Vagina (tissue), 2 donors: Measurements from ENCODE around the gene FRMD4A. TPM values are rescaled to one million over a fixed set of nuclear protein-coding genes. Genes with fewer than 3 reads are reported as not detected.
"Not testable (repeated sequence)": the region's sequence is repeated elsewhere in the genome, so short reads cannot be mapped to it uniquely, and the experiment has no call there.

Experiments used
- DNase-seq, 2 donors: peaks; one replicate each; pipeline ENCODE4 v3.0.0-alpha.2; 2017; ENCODE audit errors: extremely low spot score in 2 of 2
- H3K27ac ChIP-seq: fragments of 200-600 bp; sonication (generic); one replicate; pipeline ENCODE4 v1.5.1; 2019
- H3K27me3 ChIP-seq: fragments of 200-600 bp; sonication (generic); one replicate; pipeline ENCODE4 v1.5.1; 2019
- H3K36me3 ChIP-seq, 2 donors: fragments of 200-600 bp; sonication (generic); one replicate each; pipeline ENCODE4 v1.5.1; 2017 to 2019
- H3K4me1 ChIP-seq: fragments of 200-600 bp; sonication (generic); one replicate; pipeline ENCODE4 v1.5.1; 2019
- H3K4me3 ChIP-seq, 2 donors: fragments of 200-600 bp; sonication (generic); 1 replicate in 1 of 2; 2 replicates in 1 of 2; pipeline ENCODE4 v1.5.1; 2016 to 2019
- H3K9me3 ChIP-seq: fragments of 200-600 bp; sonication (generic); one replicate; pipeline ENCODE4 v1.5.1; 2019
- POLR2A ChIP-seq, 2 donors: fragments of 450-650 bp; IDR thresholded peaks; one replicate each; pipeline ENCODE4 v1.6.1; 2017; ENCODE audit warnings: antibody characterized with exemption in 2 of 2, mild to moderate bottlenecking in 2 of 2, moderate library complexity in 2 of 2
- POLR2AphosphoS5 ChIP-seq, 2 donors: sonication (generic); formaldehyde crosslinking; IDR thresholded peaks; one replicate each; pipeline ENCODE4 v1.9.0; 2017; ENCODE audit warnings: antibody characterized with exemption in 2 of 2, mild to moderate bottlenecking in 2 of 2, low read depth in 1 of 2; ENCODE audit not compliant: insufficient read depth in 1 of 2
- intact Hi-C: fragments of 100-400 bp; cut with DNase I; formaldehyde crosslinking; loops from one replicate; pipeline ENCODE4 v1.15.1; 2023
- total RNA-seq: library from RNA; depleted of rRNA; stranded (reverse); fragments of >200 nt; gene quantifications from one replicate; pipeline ENCODE4 v1.2.3, GENCODE V29; 2016
- TF ChIP-seq, protein P1 (sequence below), 3 experiments: fragments of 450-650 bp in 2 of 3; fragments of 200-600 bp in 1 of 3; sonication (generic) in 1 of 3; IDR thresholded peaks; one replicate each; pipeline ENCODE4 v1.5.1; 2017 to 2019; ENCODE audit warnings: antibody characterized with exemption in 3 of 3, mild to moderate bottlenecking in 2 of 3, moderate library complexity in 2 of 3

Gene FRMD4A
- total RNA-seq, 1 donor from 2014 or later, result 24.8 TPM

DNA sequence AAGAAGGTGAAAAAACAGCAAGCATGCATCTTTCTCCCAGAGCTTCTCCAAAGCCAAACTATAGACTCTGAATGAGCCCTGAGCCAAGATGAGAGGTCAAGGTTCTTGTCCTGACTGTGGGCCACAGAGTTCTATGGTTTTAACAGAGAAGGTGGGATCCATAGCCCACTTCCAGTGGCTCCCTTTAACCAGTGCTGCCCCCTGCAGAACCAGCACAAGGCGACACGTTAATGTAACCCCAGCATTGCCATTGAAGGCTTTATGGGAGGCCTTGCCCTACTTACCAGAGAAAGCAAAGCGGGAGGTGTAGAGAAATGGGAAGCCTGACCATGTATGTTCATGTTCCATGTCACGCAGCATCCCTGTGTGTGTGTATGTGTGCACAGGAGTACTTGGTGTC is 500.3 kb downstream of the FRMD4A start:
- no peaks in the 10 kb centered on the region for H3K9me3 ChIP-seq
- no peaks in the 10 kb centered on the region for H3K27me3 ChIP-seq
- intact Hi-C loops, result no loop called here
- no peak overlapping the region for H3K4me3 ChIP-seq
- no peak for TF ChIP-seq POLR2AphosphoS5 (IDR thresholded peaks at IDR 0.05; ENCODE audit: insufficient read depth in 1 of 2, low read depth in 1 of 2)
- no peak for TF ChIP-seq POLR2A (IDR thresholded peaks at IDR 0.05)
- TF ChIP-seq, protein P1, sequence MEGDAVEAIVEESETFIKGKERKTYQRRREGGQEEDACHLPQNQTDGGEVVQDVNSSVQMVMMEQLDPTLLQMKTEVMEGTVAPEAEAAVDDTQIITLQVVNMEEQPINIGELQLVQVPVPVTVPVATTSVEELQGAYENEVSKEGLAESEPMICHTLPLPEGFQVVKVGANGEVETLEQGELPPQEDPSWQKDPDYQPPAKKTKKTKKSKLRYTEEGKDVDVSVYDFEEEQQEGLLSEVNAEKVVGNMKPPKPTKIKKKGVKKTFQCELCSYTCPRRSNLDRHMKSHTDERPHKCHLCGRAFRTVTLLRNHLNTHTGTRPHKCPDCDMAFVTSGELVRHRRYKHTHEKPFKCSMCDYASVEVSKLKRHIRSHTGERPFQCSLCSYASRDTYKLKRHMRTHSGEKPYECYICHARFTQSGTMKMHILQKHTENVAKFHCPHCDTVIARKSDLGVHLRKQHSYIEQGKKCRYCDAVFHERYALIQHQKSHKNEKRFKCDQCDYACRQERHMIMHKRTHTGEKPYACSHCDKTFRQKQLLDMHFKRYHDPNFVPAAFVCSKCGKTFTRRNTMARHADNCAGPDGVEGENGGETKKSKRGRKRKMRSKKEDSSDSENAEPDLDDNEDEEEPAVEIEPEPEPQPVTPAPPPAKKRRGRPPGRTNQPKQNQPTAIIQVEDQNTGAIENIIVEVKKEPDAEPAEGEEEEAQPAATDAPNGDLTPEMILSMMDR (IDR thresholded peaks at IDR 0.05), result no peak
- H3K36me3 ChIP-seq, result no peaks in the 10 kb centered on the region
- DNase-seq, result no peak
- peaks cover 8% of the 10 kb centered on the region for H3K4me1 ChIP-seq
- H3K27ac ChIP-seq, result no peak overlapping the region

DNA sequence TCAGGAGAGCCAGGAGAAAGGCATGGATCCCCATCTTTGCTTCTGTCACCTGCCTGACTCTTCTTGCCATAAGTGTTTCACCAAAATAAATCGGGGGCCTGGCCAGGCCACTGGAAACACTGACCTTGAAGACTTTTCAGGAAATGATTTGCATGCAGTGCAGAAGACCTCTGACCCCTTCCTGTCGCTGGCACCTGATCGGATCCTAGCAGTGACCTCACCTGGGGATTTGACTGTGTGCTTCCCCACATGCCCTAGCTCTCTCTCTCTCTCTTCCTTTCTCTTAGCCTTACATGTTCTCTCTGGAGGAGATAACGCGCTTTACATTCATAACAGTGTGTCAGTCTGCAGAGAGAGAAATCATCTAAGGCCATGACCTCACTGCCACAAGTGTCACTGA is 500.9 kb downstream of the FRMD4A start:
- no peaks in the 10 kb centered on the region for H3K9me3 ChIP-seq
- H3K4me1 ChIP-seq, result peaks cover 8% of the 10 kb centered on the region
- TF ChIP-seq POLR2AphosphoS5 (IDR thresholded peaks at IDR 0.05; ENCODE audit: insufficient read depth in 1 of 2, low read depth in 1 of 2) (no peak), POLR2A (IDR thresholded peaks at IDR 0.05) (no peak)
- TF ChIP-seq, protein P1 (IDR thresholded peaks at IDR 0.05), result no peak
- H3K36me3 ChIP-seq, result no peaks in the 10 kb centered on the region
- H3K27me3 ChIP-seq, result no peaks in the 10 kb centered on the region
- DNase-seq, result no peak
- intact Hi-C loops, result no loop called here
- no peak overlapping the region for H3K4me3 ChIP-seq
- no peak overlapping the region for H3K27ac ChIP-seq

DNA sequence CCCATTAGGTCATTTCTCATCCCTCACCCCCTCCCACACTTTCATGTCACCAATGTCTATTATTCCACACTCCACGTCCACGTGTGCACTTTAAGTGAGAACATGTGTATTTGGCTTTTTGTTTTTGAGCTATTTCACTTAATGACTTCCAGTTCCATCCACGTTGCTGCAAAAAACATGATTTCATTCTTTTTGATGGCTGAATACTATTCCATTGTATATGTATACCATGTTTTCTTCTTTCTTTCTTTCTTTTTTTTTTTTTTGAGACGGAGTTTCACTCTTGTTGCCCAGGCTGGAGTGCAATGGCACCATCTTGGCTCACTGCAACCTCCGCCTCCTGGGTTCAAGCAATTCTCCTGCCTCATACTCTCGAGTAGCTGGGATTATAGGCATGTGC is 502.4 kb downstream of the FRMD4A start:
- H3K4me3 ChIP-seq, H3K4me1 ChIP-seq, DNase-seq, H3K9me3 ChIP-seq, intact Hi-C loops, H3K27ac ChIP-seq, H3K36me3 ChIP-seq, H3K27me3 ChIP-seq: not testable (repeated sequence)

DNA sequence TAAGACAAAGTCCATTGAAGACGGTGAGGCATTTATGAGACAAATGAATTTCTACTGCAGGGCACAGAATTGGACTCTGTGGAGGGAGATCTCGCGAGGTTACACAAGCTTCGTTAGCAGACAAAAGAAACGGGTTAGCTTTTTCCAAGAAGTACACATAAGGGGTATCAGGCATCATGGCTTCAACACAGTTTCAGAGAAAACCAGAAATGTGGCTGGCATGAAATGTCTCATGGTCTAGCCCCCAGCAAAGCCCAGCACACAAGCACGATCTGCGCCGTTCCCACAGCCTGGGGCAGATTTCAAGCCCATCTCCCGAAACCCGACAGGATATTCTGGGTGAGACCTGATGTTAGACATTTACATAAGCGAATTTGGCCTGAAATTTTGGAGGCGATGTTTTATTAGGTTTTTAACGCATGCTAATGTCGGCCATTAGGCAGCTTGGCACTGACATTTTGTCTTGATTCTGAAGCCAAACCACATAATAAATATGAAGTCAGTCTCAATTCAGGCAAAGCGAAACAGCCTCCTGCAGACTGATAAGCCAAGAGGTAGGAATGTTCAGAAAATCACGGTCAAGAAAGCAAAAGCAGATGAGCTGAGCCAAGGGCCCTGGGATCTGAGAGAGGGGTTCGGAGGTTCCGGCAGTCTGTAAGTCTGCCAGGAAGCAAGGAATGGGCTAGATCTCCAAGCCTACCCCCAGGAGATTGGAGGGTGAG is 503.5 kb downstream of the FRMD4A start:
- Histone ChIP-seq H3K9me3 (no peaks in the 10 kb centered on the region), H3K27ac (peak overlapping the region; percentile 24), H3K27me3 (no peaks in the 10 kb centered on the region), H3K4me3 (peak overlapping the region; percentile 20 to 33), H3K4me1 (peaks cover 8% of the 10 kb centered on the region), H3K36me3 (no peaks in the 10 kb centered on the region)
- DNase-seq, result no peak
- TF ChIP-seq POLR2AphosphoS5 (IDR thresholded peaks at IDR 0.05; ENCODE audit: insufficient read depth in 1 of 2, low read depth in 1 of 2), result no peak
- no peak for TF ChIP-seq POLR2A (IDR thresholded peaks at IDR 0.05)
- TF ChIP-seq, protein P1 (IDR thresholded peaks at IDR 0.05), result no peak
- intact Hi-C loops, result no loop called here

DNA sequence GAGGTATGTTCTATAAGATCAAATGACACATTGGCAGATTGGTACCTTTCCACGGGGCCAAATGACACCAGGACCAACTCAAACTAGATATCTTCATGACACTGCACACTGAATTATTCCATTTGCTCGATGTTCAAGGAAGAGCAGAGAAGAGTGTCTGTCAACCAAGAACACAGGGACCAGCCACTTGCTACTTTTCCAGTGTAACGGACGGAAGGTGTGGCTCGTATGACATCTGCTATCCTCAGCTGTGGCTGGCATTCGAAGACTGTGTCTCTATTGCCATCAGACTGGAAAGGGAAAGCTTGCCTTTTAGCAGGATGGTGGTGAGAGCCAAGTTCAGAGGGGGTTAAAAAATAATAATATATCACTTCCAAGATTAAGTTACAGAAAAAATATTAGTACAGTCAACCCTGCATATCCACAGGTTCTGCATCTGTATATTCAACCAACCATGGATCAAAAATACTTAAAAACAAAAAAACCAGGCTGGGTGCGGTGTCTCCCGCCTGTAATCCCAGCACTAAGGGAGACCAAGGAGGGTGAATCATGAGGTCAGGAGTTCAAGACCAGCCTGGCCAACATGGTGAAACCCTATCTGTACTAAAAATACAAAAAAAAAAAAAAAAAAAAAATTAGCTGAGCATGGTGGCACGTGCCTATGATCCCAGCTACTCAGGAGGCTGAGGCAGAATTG is 506.9 kb downstream of the FRMD4A start:
- intact Hi-C loops, result no loop called here
- H3K36me3 ChIP-seq, result no peaks in the 10 kb centered on the region
- peaks cover 8% of the 10 kb centered on the region for H3K4me1 ChIP-seq
- no peaks in the 10 kb centered on the region for H3K9me3 ChIP-seq
- TF ChIP-seq POLR2A (IDR thresholded peaks at IDR 0.05) (no peak), POLR2AphosphoS5 (IDR thresholded peaks at IDR 0.05; ENCODE audit: insufficient read depth in 1 of 2, low read depth in 1 of 2) (no peak)
- TF ChIP-seq, protein P1 (IDR thresholded peaks at IDR 0.05), result no peak
- no peak for DNase-seq
- H3K27ac ChIP-seq, result no peak overlapping the region
- H3K4me3 ChIP-seq, result no peak overlapping the region
- no peaks in the 10 kb centered on the region for H3K27me3 ChIP-seq
